ENCODE measurements around the gene SEMA3B.
A peak's percentile ranks its signal among the peaks of the same experiment; 100 is the strongest.
"Not testable (repeated sequence)": the region's sequence is repeated elsewhere in the genome, so short reads cannot be mapped to it uniquely, and the experiment has no call there.

Gene SEMA3B

GRCh38 chr3:50272911-50273688 lies 4.2 kb downstream of the SEMA3B start:
- DNase-seq (ENCODE audit: low spot score), result peak; percentile 93

- DNase-seq (ENCODE audit: low spot score), result no peak
Measured at GRCh38 chr3:50273689-50274065, 4.7 kb downstream of the SEMA3B start.

GRCh38 chr3:50274371-50275104 lies 5.6 kb downstream of the SEMA3B start:
- DNase-seq (ENCODE audit: low spot score), result peak; percentile 57

- no peak for DNase-seq (ENCODE audit: low spot score)
Measured at GRCh38 chr3:50275141-50275995, 6.4 kb downstream of the SEMA3B start.

- DNase-seq (ENCODE audit: low spot score), result no peak
Measured at GRCh38 chr3:50275996-50276761, 7.2 kb downstream of the SEMA3B start.

- DNase-seq (ENCODE audit: low spot score), result no peak
Measured at GRCh38 chr3:50276762-50277101, 7.8 kb downstream of the SEMA3B start.

- DNase-seq (ENCODE audit: low spot score), result no peak
Measured at GRCh38 chr3:50278123-50278879, 9.4 kb downstream of the SEMA3B start.

- DNase-seq (ENCODE audit: low spot score), result no peak
Measured at GRCh38 chr3:50278880-50279224, 9.9 kb downstream of the SEMA3B start, which contains the start of gene LSMEM2. TSS of gene LSMEM2 (plus strand) at chr3:50279087. CDS start at chr3:50279114, 27 bp downstream.

GRCh38 chr3:50279255-50280016 lies 10.5 kb downstream of the SEMA3B start:
- no peak for DNase-seq (ENCODE audit: low spot score)

GRCh38 chr3:50284121-50284520 lies 15.2 kb downstream of the SEMA3B start:
- not testable (repeated sequence) for DNase-seq (ENCODE audit: low spot score)

GRCh38 chr3:50286322-50287227 lies 17.6 kb downstream of the SEMA3B start:
- DNase-seq (ENCODE audit: low spot score), result no peak

- no peak for DNase-seq (ENCODE audit: low spot score)
Measured at GRCh38 chr3:50287262-50287661, 18.3 kb downstream of the SEMA3B start.

GRCh38 chr3:50288387-50289007 lies 19.6 kb downstream of the SEMA3B start:
- DNase-seq (ENCODE audit: low spot score), result no peak

- DNase-seq (ENCODE audit: low spot score), result no peak
Measured at GRCh38 chr3:50289130-50289529, 20.2 kb downstream of the SEMA3B start.

- no peak for DNase-seq (ENCODE audit: low spot score)
Measured at GRCh38 chr3:50290161-50290641, 21.3 kb downstream of the SEMA3B start.

- DNase-seq (ENCODE audit: low spot score), result peak; percentile 96
Measured at GRCh38 chr3:50292159-50293078, 23.5 kb downstream of the SEMA3B start, which contains the start of gene IFRD2. TSS of gene IFRD2 (minus strand) at chr3:50292429. CDS start at chr3:50292274, 155 bp downstream.

GRCh38 chr3:50293079-50293801 lies 24.3 kb downstream of the SEMA3B start:
- no peak for DNase-seq (ENCODE audit: low spot score)
